HG02623 (cell line): ENCODE data around the gene IGF2BP3.
A peak's percentile ranks its signal among the peaks of the same experiment; 100 is the strongest.

Experiments used
- ATAC-seq: cut with Tn5 transposase; IDR thresholded peaks from one replicate; pipeline ENCODE4 v1.9.1; 2021; ENCODE audit warnings: moderate library complexity; ENCODE audit not compliant: unreplicated experiment

The IGF2BP3 gene

GRCh38 chr7:23298885-23299769 is 171.2 kb downstream of the IGF2BP3 start, which contains the start of gene MALSU1:
MALSU1 (plus strand) TSS chr7:23299339; CDS start chr7:23299353, 14 bp downstream.
- peak; percentile 98 for ATAC-seq

- ATAC-seq: no peak
Observed at GRCh38 chr7:23298141-23298881, 172.0 kb downstream of the IGF2BP3 start.

GRCh38 chr7:23295401-23295697 is 174.9 kb downstream of the IGF2BP3 start:
- ATAC-seq: no peak

GRCh38 chr7:23294549-23295400 is 175.5 kb downstream of the IGF2BP3 start:
- no peak for ATAC-seq

GRCh38 chr7:23293500-23294073 is 176.7 kb downstream of the IGF2BP3 start:
- ATAC-seq: no peak

GRCh38 chr7:23292623-23293022 is 177.7 kb downstream of the IGF2BP3 start:
- ATAC-seq: no peak

- no peak for ATAC-seq
Observed at GRCh38 chr7:23291957-23292560, 178.2 kb downstream of the IGF2BP3 start.

- ATAC-seq: no peak
Observed at GRCh38 chr7:23290993-23291392, 179.3 kb downstream of the IGF2BP3 start.

- ATAC-seq: no peak
Observed at GRCh38 chr7:23287612-23288011, 182.7 kb downstream of the IGF2BP3 start.

- no peak for ATAC-seq
Observed at GRCh38 chr7:23285657-23286646, 184.3 kb downstream of the IGF2BP3 start.

GRCh38 chr7:23284871-23285270 is 185.4 kb downstream of the IGF2BP3 start:
- no peak for ATAC-seq

DNA sequence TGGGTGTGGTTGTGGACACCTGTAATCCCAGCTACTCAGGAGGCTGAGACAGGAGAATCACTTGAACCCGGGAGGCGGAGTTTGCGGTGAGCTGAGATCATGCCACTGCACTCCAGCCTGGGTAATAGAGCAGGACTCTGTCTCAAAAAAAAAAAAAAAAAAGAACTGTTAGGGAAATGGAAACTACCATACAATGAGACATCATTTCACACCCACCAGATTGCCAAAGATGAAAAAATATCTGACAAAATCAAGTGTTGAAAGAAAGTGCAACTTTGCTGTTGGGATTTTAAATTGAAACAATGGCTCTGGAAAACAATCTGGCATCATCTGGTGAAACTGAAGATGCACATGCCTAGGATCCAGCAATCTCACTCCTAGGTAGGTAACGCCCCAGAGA is 187.2 kb downstream of the IGF2BP3 start:
- no peak for ATAC-seq

DNA sequence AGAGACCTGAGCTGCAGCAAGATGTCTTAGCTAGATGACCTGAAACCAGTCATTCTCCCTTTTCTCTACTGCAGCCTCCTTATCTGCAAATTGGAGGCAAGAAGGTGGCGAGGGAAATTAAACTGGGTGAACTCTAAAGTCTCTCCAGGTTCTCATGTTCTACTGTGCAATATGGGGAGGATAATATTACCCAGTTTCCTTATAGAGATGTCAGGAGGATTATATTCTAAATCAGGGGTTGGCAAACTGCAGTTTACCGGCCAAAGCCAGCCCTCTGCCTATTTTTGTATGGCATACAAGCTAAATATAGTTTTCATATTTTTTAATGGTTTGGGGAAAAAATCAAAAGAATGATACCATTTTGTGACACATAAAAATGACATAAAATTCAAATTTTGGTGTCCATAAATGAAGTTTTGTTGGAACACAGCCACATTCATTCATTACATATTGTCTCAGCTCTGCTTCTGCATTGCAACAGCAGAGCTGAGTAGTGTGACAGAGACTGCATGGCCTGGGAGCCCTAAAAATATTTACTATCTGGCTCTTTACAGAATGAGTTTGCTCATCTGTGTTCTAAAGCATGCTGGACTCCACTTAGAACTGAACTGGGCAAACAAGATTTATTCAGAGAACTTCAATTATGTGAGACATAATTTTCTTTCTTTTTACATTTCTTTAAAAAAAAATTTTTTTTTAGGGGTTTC is 190.3 kb downstream of the IGF2BP3 start:
- no peak for ATAC-seq

DNA sequence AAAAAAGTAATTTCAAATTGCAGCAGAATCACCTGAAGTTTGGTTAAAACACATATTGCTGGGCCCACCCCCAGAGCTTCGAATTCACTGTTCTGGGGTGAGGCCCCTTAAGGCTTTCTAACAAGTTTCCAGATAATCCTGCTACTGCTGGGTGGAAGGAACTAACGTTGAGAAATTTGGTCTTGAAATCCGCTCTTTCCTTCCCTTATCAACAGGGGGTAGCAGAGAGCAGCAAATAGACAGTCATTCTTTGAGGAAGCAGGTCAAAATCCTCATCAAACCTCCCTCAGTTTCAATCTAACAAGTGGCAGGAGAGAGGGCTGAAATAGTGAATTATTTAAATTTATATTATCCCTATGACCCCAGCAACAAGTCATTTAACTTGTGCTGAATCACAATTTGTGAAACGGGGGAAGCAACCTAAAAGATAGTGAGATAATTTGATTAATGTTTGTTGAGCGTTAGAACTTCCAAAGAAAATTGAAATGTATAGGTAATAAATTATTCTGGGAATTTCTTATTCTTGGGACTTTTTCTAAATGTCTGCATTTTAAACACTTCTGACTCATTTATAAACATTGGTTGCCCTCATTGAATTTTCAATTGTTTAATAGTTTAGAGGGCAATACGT is 192.8 kb downstream of the IGF2BP3 start:
- ATAC-seq: no peak

DNA sequence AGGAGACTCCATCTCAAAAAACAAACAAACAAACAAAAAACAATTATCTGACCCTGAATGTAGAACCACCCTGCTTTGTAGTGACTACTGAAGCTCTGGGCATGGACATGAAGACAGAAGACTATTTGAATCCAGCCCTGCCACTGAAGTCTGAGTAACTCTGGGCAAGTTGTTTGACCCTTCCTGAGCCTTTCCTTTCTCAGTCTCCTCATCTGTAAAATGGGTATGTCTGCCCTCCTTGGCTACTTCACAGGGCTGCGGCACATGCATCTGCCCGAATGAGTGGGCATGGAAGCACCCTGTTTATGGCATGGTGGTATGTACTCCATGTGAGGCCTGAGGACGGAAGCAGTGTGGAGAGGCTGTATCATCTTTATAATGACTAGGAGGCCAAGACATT is 193.3 kb downstream of the IGF2BP3 start:
- ATAC-seq: no peak

DNA sequence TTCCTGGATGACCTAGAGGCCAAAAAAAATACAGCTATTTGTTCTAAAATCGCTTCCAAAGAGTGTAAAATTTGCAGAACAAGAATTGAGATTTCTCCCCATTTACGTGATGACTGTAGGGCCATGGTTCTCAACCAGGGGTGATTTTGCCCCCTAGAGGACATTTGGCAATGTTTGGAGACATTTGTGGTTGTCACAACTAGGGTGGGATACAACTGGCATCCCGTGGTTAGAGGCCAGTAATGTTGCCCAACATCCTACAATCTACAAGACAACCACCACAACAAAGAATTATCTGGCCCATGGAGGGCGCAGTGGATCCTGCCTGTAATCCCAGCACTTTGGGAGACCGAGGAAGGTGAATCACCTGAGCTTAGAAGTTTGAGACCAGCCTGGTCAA is 193.9 kb downstream of the IGF2BP3 start:
- no peak for ATAC-seq

GRCh38 chr7:23275912-23276311 is 194.4 kb downstream of the IGF2BP3 start:
- no peak for ATAC-seq

DNA sequence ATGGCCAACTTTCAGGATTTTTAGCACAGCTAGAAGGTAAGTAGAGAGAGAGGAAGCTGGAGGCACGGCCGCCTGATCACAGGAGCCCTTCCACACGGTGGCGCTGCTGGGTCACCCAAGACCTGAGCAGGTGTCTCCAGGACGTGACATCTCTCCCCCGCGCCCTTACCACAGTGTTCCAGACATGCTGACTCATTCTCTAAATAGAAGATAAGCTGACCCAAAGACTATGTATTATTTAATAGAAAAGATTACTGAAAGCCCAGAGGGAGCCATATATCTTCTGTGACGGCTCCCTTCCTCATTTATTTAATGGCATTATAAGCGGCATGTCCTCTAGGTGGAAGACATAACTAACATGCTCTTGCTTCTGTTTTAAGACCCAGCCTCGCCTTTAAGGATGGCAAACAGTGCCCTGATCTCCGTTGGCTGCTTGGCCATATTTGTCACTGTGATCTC is 197.1 kb downstream of the IGF2BP3 start:
- peak; percentile 96 for ATAC-seq
